ENCODE measurements around the gene TFAP2D. TPM values are rescaled to one million over a fixed set of nuclear protein-coding genes. Genes with fewer than 3 reads are reported as not detected.

TFAP2D gene
- total and polyA plus RNA-seq, 2 of the 4 experiments (the other 2 are of a cell fraction) = not detected

GRCh38 chr6:50691814-50692495 lies 21.4 kb upstream of the TFAP2D start:
- Histone ChIP-seq H3K4me2 (ENCODE audit: low read depth, low read length) (no peak overlapping the region), H2BK120ac (ENCODE audit: low read depth, low read length) (no peak overlapping the region), H4K5ac (ENCODE audit: low read depth, low read length) (no peak overlapping the region), H2BK5ac (ENCODE audit: low read depth, low read length, poor library complexity, severe bottlenecking) (no peak overlapping the region), H3K23ac (ENCODE audit: low read depth, low read length) (no peak overlapping the region), H2BK20ac (ENCODE audit: low read depth, low read length) (no peak overlapping the region), H3K4me3 (ENCODE audit: insufficient read depth, low read depth, low read length) (no peak overlapping the region), H3K4me1 (ENCODE audit: control insufficient read depth, insufficient read depth, low read length) (no peaks in the 10 kb centered on the region), H4K8ac (ENCODE audit: low read depth in 2 of 2, low read length in 2 of 2) (no peak overlapping the region), H3K36me3 (ENCODE audit: control insufficient read depth, insufficient read depth, low read length) (no peaks in the 10 kb centered on the region), H4K20me1 (ENCODE audit: insufficient read depth, low read length) (no peaks in the 10 kb centered on the region), H3K14ac (replicated peaks; ENCODE audit: low read depth, low read length) (no peak overlapping the region), H3K79me1 (ENCODE audit: low read depth in 1 of 2, low read length in 2 of 2) (no peaks in the 10 kb centered on the region), H3K9me3 (ENCODE audit: control insufficient read depth, insufficient read depth, low read length) (no peaks in the 10 kb centered on the region), H3K9ac (ENCODE audit: low read depth, low read length) (no peak overlapping the region), H2AK9ac (replicated peaks; ENCODE audit: low read depth, low read length, poor library complexity) (no peak overlapping the region), H3K27ac (ENCODE audit: insufficient read depth, low read length) (no peak overlapping the region), H3K27me3 (ENCODE audit: control insufficient read depth, insufficient read depth, low read length) (no peaks in the 10 kb centered on the region), H3K18ac (ENCODE audit: low read depth, low read length) (no peak overlapping the region), H3K9me1 (ENCODE audit: insufficient read depth, low read length) (no peaks in the 10 kb centered on the region), H3K56ac (ENCODE audit: extremely low read depth, insufficient read depth, low read length) (no peak overlapping the region), H3K4ac (ENCODE audit: low read depth, low read length) (no peak overlapping the region), H2BK15ac (ENCODE audit: low read depth, low read length) (no peak overlapping the region), H2AK5ac (ENCODE audit: low read depth, low read length) (no peak overlapping the region), H2AFZ (replicated peaks; ENCODE audit: low read length, poor library complexity) (no peak overlapping the region), H4K91ac (ENCODE audit: insufficient read depth, low read depth, low read length) (no peak overlapping the region)
- dilution Hi-C loops (cut with HindIII; ENCODE audit: low sequenced_read_pairs, unreplicated experiment) (no loop called here), in situ Hi-C loops (cut with MboI; ENCODE audit: low sequenced_read_pairs) (no loop called here), intact Hi-C loops (cut with micrococcal nuclease) (no loop called here)
- TF ChIP-seq CHD1 (IDR thresholded peaks at IDR 0.05; ENCODE audit: low read depth, low read length) (no peak), FOS (IDR thresholded peaks at IDR 0.05; ENCODE audit: low read depth, low read length) (no peak), USF2 (IDR thresholded peaks at IDR 0.05; ENCODE audit: low read depth, low read length) (no peak), RCOR1 (IDR thresholded peaks at IDR 0.05; ENCODE audit: insufficient replicate concordance, low read length) (no peak), SMC3 (IDR thresholded peaks at IDR 0.05; ENCODE audit: low read depth, low read length) (no peak), MXI1 (IDR thresholded peaks at IDR 0.05; ENCODE audit: borderline replicate concordance, low read depth, low read length) (no peak)
- TF ChIP-seq, protein P1, sequence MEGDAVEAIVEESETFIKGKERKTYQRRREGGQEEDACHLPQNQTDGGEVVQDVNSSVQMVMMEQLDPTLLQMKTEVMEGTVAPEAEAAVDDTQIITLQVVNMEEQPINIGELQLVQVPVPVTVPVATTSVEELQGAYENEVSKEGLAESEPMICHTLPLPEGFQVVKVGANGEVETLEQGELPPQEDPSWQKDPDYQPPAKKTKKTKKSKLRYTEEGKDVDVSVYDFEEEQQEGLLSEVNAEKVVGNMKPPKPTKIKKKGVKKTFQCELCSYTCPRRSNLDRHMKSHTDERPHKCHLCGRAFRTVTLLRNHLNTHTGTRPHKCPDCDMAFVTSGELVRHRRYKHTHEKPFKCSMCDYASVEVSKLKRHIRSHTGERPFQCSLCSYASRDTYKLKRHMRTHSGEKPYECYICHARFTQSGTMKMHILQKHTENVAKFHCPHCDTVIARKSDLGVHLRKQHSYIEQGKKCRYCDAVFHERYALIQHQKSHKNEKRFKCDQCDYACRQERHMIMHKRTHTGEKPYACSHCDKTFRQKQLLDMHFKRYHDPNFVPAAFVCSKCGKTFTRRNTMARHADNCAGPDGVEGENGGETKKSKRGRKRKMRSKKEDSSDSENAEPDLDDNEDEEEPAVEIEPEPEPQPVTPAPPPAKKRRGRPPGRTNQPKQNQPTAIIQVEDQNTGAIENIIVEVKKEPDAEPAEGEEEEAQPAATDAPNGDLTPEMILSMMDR (conservative IDR thresholded peaks at IDR 0.05; ENCODE audit: low read depth, low read length) = no peak
- ChIA-PET POLR2A (ENCODE audit: unreplicated experiment) (no interaction called here), CTCF (no interaction called here)
- DNase-seq (no peak), ATAC-seq (ENCODE audit: low read depth) (no peak)
- BruUV-seq (replicated peaks) = no TSS peak
- no CpG with 5 or more reads among the region's 4 CpGs for WGBS, 2 experiments (ENCODE audit: extremely low coverage in 2 of 2, insufficient read length in 1 of 2)
